ENCODE measurements around the gene LPCAT1. TPM values are rescaled to one million over a fixed set of nuclear protein-coding genes. Genes with fewer than 3 reads are reported as not detected.
A peak's percentile ranks its signal among the peaks of the same experiment; 100 is the strongest.

Gene LPCAT1
- total and polyA plus RNA-seq, 2 experiments from 2014 or later, result 22.2 to 48.4 TPM

GRCh38 chr5:1538741-1539392, 15.1 kb upstream of the LPCAT1 start:
- no peaks in the 10 kb centered on the region for H4K20me1 ChIP-seq (ENCODE audit: insufficient read depth)
- peaks cover 14% of the 10 kb centered on the region for H3F3A ChIP-seq (ENCODE audit: insufficient read depth)
- H3K9me3 ChIP-seq (ENCODE audit: low read depth), result no peaks in the 10 kb centered on the region
- H3K4me1 ChIP-seq (ENCODE audit: insufficient read depth), result peaks cover 17% of the 10 kb centered on the region
- H3K9me2 ChIP-seq (ENCODE audit: insufficient read depth), result no peaks in the 10 kb centered on the region
- H3K9ac ChIP-seq, result no peak overlapping the region
- no peak for DNase-seq
- H2AFZ ChIP-seq, result no peak overlapping the region
- no peak overlapping the region for H3K4me2 ChIP-seq (ENCODE audit: unreplicated experiment)
- H3K4me3 ChIP-seq, result no peak overlapping the region
- no peaks in the 10 kb centered on the region for H3K36me3 ChIP-seq (ENCODE audit: low read depth)
- in situ Hi-C loops (cut with MboI), result no loop called here
- no peaks in the 10 kb centered on the region for H3K27me3 ChIP-seq (replicated peaks; ENCODE audit: insufficient read depth)
- TF ChIP-seq EZH2phosphoT487 (IDR thresholded peaks at IDR 0.05; ENCODE audit: insufficient read depth, low read depth), result no peak
- no peak for TF ChIP-seq EZH2 (IDR thresholded peaks at IDR 0.05; ENCODE audit: insufficient read depth, poor library complexity, severe bottlenecking)
- no peaks in the 10 kb centered on the region for H3K79me2 ChIP-seq (ENCODE audit: insufficient read depth)
- 77 to 83% methylated on average over 13 of the region's 13 CpGs for WGBS, 2 experiments (ENCODE audit: low coverage in 1 of 2, low lambda C conversion rate in 2 of 2, missing lambda C conversion rate in 2 of 2)
- no peak overlapping the region for H3K27ac ChIP-seq

- H3K4me1 ChIP-seq (ENCODE audit: insufficient read depth), result peaks cover 16% of the 10 kb centered on the region
- H3K9ac ChIP-seq, result no peak overlapping the region
- no peak for DNase-seq
- H3F3A ChIP-seq (ENCODE audit: insufficient read depth), result peaks cover 13% of the 10 kb centered on the region
- no peaks in the 10 kb centered on the region for H3K79me2 ChIP-seq (ENCODE audit: insufficient read depth)
- H3K9me2 ChIP-seq (ENCODE audit: insufficient read depth), result no peaks in the 10 kb centered on the region
- H3K27me3 ChIP-seq (replicated peaks; ENCODE audit: insufficient read depth), result no peaks in the 10 kb centered on the region
- no peak overlapping the region for H3K27ac ChIP-seq
- H3K36me3 ChIP-seq (ENCODE audit: low read depth), result no peaks in the 10 kb centered on the region
- no peak overlapping the region for H3K4me3 ChIP-seq
- no peak overlapping the region for H2AFZ ChIP-seq
- in situ Hi-C loops (cut with MboI), result no loop called here
- WGBS, 2 experiments (ENCODE audit: low coverage in 1 of 2, low lambda C conversion rate in 2 of 2, missing lambda C conversion rate in 2 of 2), result 76 to 77% methylated on average over 7 to 14 of the region's 14 CpGs
- no peak overlapping the region for H3K4me2 ChIP-seq (ENCODE audit: unreplicated experiment)
- no peaks in the 10 kb centered on the region for H3K9me3 ChIP-seq (ENCODE audit: low read depth)
- TF ChIP-seq EZH2phosphoT487 (IDR thresholded peaks at IDR 0.05; ENCODE audit: insufficient read depth, low read depth), result no peak
- TF ChIP-seq EZH2 (IDR thresholded peaks at IDR 0.05; ENCODE audit: insufficient read depth, poor library complexity, severe bottlenecking), result no peak
- H4K20me1 ChIP-seq (ENCODE audit: insufficient read depth), result no peaks in the 10 kb centered on the region
These were observed 14.5 kb upstream of the LPCAT1 start for GRCh38 chr5:1538276-1538675.

- no peak for DNase-seq
- Histone ChIP-seq H3K9me2 (ENCODE audit: insufficient read depth) (no peaks in the 10 kb centered on the region), H2AFZ (no peak overlapping the region), H3K79me2 (ENCODE audit: insufficient read depth) (no peaks in the 10 kb centered on the region), H3K27ac (no peak overlapping the region), H3K4me3 (no peak overlapping the region), H4K20me1 (ENCODE audit: insufficient read depth) (no peaks in the 10 kb centered on the region), H3K9ac (no peak overlapping the region), H3K27me3 (replicated peaks; ENCODE audit: insufficient read depth) (no peaks in the 10 kb centered on the region), H3K4me1 (ENCODE audit: insufficient read depth) (peaks cover 16% of the 10 kb centered on the region), H3K36me3 (ENCODE audit: low read depth) (no peaks in the 10 kb centered on the region), H3K4me2 (ENCODE audit: unreplicated experiment) (no peak overlapping the region), H3K9me3 (ENCODE audit: low read depth) (no peaks in the 10 kb centered on the region), H3F3A (ENCODE audit: insufficient read depth) (peaks cover 13% of the 10 kb centered on the region)
- in situ Hi-C loops (cut with MboI), result no loop called here
- WGBS, 2 experiments (ENCODE audit: low coverage in 1 of 2, low lambda C conversion rate in 2 of 2, missing lambda C conversion rate in 2 of 2), result 85 to 87% methylated on average over 20 of the region's 20 CpGs
- TF ChIP-seq EZH2 (IDR thresholded peaks at IDR 0.05; ENCODE audit: insufficient read depth, poor library complexity, severe bottlenecking) (no peak), EZH2phosphoT487 (IDR thresholded peaks at IDR 0.05; ENCODE audit: insufficient read depth, low read depth) (no peak)
These were observed 13.9 kb upstream of the LPCAT1 start for GRCh38 chr5:1537603-1538154.

GRCh38 chr5:1536871-1537602, 13.3 kb upstream of the LPCAT1 start:
- 65 to 67% methylated on average over 8 of the region's 8 CpGs for WGBS, 2 experiments (ENCODE audit: low coverage in 1 of 2, low lambda C conversion rate in 2 of 2, missing lambda C conversion rate in 2 of 2)

More at GRCh38 chr5:1536871-1537602, 13.3 kb upstream of the LPCAT1 start:
- Histone ChIP-seq H3K27ac (no peak overlapping the region), H3K9me2 (ENCODE audit: insufficient read depth) (no peaks in the 10 kb centered on the region), H3K4me1 (ENCODE audit: insufficient read depth) (peaks cover 12% of the 10 kb centered on the region), H2AFZ (peak overlapping the region; percentile 85), H3K4me3 (peak overlapping the region; percentile 66), H3K4me2 (ENCODE audit: unreplicated experiment) (peak overlapping the region; percentile 51), H3F3A (ENCODE audit: insufficient read depth) (peaks cover 10% of the 10 kb centered on the region), H3K27me3 (replicated peaks; ENCODE audit: insufficient read depth) (no peaks in the 10 kb centered on the region), H3K79me2 (ENCODE audit: insufficient read depth) (no peaks in the 10 kb centered on the region), H4K20me1 (ENCODE audit: insufficient read depth) (no peaks in the 10 kb centered on the region), H3K36me3 (ENCODE audit: low read depth) (no peaks in the 10 kb centered on the region), H3K9ac (peak overlapping the region; percentile 41), H3K9me3 (ENCODE audit: low read depth) (no peaks in the 10 kb centered on the region)
- DNase-seq, result peak; percentile 11
- in situ Hi-C loops (cut with MboI), result no loop called here
- TF ChIP-seq EZH2 (IDR thresholded peaks at IDR 0.05; ENCODE audit: insufficient read depth, poor library complexity, severe bottlenecking) (no peak), EZH2phosphoT487 (IDR thresholded peaks at IDR 0.05; ENCODE audit: insufficient read depth, low read depth) (no peak)
